ENCODE measurements around the gene SPC25. TPM values are rescaled to one million over a fixed set of nuclear protein-coding genes. Genes with fewer than 3 reads are reported as not detected.
A peak's percentile ranks its signal among the peaks of the same experiment; 100 is the strongest.
"Not testable (repeated sequence)": the region's sequence is repeated elsewhere in the genome, so short reads cannot be mapped to it uniquely, and the experiment has no call there.

The SPC25 gene
- total RNA-seq, 2 donors from 2014 or later, result 14.5 to 30.3 TPM

- peaks cover 7 to 17% of the 10 kb centered on the region in 2 donors for H3K4me1 Mint-ChIP-seq (ENCODE audit: low read depth in 2 of 2)
- no peak for ATAC-seq
- no peak overlapping the region for H3K27ac Mint-ChIP-seq
These were observed 2.1 kb upstream of the SPC25 start for GRCh38 chr2:168892327-168892726.

DNA sequence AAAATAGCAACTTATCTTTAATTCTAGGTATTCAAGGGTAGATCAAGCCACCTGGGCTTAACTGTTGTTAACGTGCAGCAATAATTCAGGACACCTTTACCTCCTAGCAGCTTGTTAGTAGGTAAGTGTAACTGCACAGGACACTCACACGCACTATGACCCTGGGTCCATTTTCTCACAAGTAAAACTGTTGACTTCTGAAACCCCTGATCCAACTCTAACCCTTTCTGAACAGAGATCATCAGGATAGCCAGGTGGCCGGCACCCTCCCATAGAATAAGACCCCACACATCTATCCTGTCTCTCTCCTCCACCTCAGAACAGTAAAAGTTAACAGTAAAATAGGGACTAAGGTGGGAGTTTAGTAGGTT lies 610 bp downstream of the SPC25 start:
- peak overlapping the region; percentile 95 for H3K4me3 Mint-ChIP-seq

More at GRCh38 chr2:168892327-168892726, 2.1 kb upstream of the SPC25 start:
- no peak overlapping the region for H3K4me3 Mint-ChIP-seq
- no peak for DNase-seq (ENCODE audit: low spot score)
- peaks cover 16 to 29% of the 10 kb centered on the region in 2 donors for H3K27me3 Mint-ChIP-seq
- H3K9me3 Mint-ChIP-seq, result no peaks in the 10 kb centered on the region
- no peaks in the 10 kb centered on the region for H3K36me3 Mint-ChIP-seq

DNA sequence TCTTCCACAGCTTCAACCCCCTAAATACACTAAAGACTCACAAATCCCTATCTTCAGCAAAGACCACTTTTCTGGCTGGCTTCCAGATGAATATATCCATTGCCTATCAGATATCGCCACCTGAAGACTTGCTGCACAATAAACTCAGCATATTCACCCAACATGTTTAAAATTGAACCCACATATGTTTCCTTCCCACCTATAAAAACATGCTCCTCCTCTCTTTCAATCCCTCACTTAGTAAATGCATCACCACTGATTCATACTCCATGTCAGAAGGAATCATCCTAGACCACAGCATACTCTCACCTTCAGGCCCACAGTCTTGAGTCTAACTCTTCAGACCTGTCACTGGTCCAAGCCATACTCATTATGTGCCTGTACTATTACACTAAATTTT lies 5.3 kb downstream of the SPC25 start:
- peak in 1 of 2 donors; percentile 59 for ATAC-seq
- Mint-ChIP-seq H3K36me3 (no peaks in the 10 kb centered on the region), H3K4me3 (no peak overlapping the region), H3K27ac (no peak overlapping the region), H3K27me3 (no peaks in the 10 kb centered on the region), H3K9me3 (no peaks in the 10 kb centered on the region), H3K4me1 (ENCODE audit: low read depth in 2 of 2) (peaks cover 3 to 20% of the 10 kb centered on the region in 2 donors)
- no peak for DNase-seq (ENCODE audit: low spot score)

More for the DNA sequence above, 610 bp downstream of the SPC25 start:
- Mint-ChIP-seq H3K4me1 (ENCODE audit: low read depth in 2 of 2) (peaks cover 7 to 17% of the 10 kb centered on the region in 2 donors), H3K27me3 (peaks cover 9% of the 10 kb centered on the region in 2 donors), H3K36me3 (no peaks in the 10 kb centered on the region), H3K9me3 (no peaks in the 10 kb centered on the region), H3K27ac (peak overlapping the region; percentile 71 to 76)
- no peak for DNase-seq (ENCODE audit: low spot score)
- ATAC-seq, result no peak

DNA sequence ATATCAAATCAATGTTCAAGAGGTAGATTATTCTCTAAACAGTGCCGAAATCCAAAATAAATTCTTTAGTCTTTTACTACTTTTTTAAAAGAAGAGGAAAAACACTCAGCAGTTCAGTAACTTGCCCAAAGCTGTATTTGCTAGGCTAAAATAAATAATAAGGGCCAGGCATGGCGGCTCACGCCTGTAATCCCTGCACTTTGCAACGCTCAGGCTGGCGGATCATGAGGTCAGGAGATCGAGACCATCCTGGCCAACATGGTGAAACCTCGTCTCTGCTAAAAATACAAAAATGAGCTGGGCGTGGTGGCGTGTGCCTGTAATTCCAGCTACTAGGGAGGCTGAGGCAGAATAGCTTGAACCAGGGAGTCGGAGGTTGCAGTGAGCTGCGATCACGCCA lies 8.1 kb downstream of the SPC25 start:
- DNase-seq (ENCODE audit: low spot score); H3K27ac Mint-ChIP-seq; H3K9me3 Mint-ChIP-seq; H3K27me3 Mint-ChIP-seq; ATAC-seq; H3K4me3 Mint-ChIP-seq; H3K36me3 Mint-ChIP-seq: not testable (repeated sequence)
- peaks cover 4 to 20% of the 10 kb centered on the region in 2 donors for H3K4me1 Mint-ChIP-seq (ENCODE audit: low read depth in 2 of 2)

GRCh38 chr2:168874368-168875054 lies 15.7 kb downstream of the SPC25 start:
- Mint-ChIP-seq H3K27ac (no peak overlapping the region), H3K36me3 (peaks cover 5% of the 10 kb centered on the region), H3K9me3 (no peaks in the 10 kb centered on the region), H3K4me3 (no peak overlapping the region), H3K4me1 (ENCODE audit: low read depth in 2 of 2) (peaks cover 2 to 6% of the 10 kb centered on the region in 2 donors), H3K27me3 (no peaks in the 10 kb centered on the region)
- ATAC-seq (no peak), DNase-seq (ENCODE audit: low spot score) (no peak)

DNA sequence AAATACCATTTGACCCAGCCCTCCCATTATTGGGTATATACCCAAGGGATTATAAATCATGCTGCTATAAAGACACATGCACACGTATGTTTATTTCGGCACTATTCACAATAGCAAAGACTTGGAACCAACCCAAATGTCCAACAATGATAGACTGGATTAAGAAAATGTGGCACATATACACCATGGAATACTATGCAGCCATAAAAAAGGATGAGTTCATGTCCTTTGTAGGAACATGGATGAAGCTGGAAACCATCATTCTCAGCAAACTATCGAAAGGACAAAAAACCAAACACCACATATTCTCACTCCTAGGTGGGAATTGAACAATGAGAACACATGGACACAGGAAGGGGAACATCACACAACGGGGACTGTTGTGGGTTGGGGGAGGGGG lies 19.4 kb downstream of the SPC25 start:
- not testable (repeated sequence) for ATAC-seq; H3K27me3 Mint-ChIP-seq; H3K9me3 Mint-ChIP-seq; H3K4me1 Mint-ChIP-seq (ENCODE audit: low read depth in 2 of 2); H3K4me3 Mint-ChIP-seq; H3K27ac Mint-ChIP-seq; DNase-seq (ENCODE audit: low spot score)
- H3K36me3 Mint-ChIP-seq, result peaks cover 21% of the 10 kb centered on the region

DNA sequence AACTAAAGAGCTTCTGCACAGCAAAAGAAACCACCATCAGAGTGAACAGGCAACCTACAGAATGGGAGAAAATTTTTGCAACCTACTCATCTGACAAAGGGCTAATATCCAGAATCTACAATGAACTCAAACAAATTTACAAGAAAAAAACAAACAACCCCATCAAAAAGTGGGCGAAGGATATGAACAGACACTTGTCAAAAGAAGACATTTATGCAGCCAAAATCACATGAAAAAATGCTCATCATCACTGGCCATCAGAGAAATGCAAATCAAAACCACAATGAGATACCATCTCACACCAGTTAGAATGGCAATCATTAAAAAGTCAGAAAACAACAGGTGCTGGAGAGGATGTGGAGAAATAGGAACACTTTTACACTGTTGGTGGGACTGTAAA lies 19.9 kb downstream of the SPC25 start:
- not testable (repeated sequence) for H3K27ac Mint-ChIP-seq; H3K4me1 Mint-ChIP-seq (ENCODE audit: low read depth in 2 of 2); H3K9me3 Mint-ChIP-seq; ATAC-seq; H3K27me3 Mint-ChIP-seq; DNase-seq (ENCODE audit: low spot score); H3K4me3 Mint-ChIP-seq
- H3K36me3 Mint-ChIP-seq, result peaks cover 25% of the 10 kb centered on the region

DNA sequence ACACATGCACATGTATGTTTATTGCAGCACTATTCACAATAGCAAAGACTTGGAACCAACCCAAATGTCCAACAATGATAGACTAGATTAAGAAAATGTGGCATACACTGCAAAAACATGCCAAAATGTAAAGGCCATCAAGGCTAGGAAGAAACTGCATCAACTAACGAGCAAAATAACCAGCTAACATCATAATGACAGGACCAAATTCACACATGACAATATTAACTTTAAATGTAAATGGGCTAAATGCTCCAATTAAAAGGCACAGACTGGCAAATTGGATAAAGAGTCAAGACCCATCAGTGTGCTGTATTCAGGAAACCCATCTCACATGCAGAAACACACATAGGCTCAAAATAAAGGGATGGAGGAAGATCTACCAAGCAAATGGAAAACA lies 23.1 kb downstream of the SPC25 start:
- not testable (repeated sequence) for H3K27ac Mint-ChIP-seq; H3K9me3 Mint-ChIP-seq; H3K4me1 Mint-ChIP-seq (ENCODE audit: low read depth in 2 of 2); H3K4me3 Mint-ChIP-seq; H3K27me3 Mint-ChIP-seq; ATAC-seq; DNase-seq (ENCODE audit: low spot score)
- peaks cover 33% of the 10 kb centered on the region for H3K36me3 Mint-ChIP-seq

DNA sequence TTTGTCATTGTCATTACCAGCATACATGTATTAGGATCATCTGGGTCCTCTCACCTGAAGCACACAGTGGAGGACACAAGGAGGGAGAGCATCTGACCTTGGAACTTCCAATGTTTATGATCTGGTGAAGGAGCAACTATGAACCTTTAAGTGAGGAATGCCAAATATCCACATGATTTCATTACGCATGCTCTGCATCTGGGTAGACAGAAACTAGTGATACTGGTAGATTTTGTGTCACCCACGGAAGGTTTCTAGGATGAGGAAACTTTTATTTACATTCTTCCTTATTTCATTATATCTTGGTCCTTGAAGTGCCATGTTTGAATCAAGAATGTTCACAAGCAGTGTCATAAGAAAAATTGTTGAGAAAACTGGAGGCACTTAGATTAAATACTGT lies 32.1 kb downstream of the SPC25 start:
- H3K9me3 Mint-ChIP-seq, result no peaks in the 10 kb centered on the region
- ATAC-seq (peak in 1 of 2 donors; percentile 36), DNase-seq (ENCODE audit: low spot score) (no peak)
- no peaks in the 10 kb centered on the region for H3K27me3 Mint-ChIP-seq
- no peak overlapping the region for H3K27ac Mint-ChIP-seq
- no peaks in the 10 kb centered on the region for H3K4me1 Mint-ChIP-seq (ENCODE audit: low read depth in 2 of 2)
- no peak overlapping the region for H3K4me3 Mint-ChIP-seq
- peaks cover 7% of the 10 kb centered on the region for H3K36me3 Mint-ChIP-seq

- Mint-ChIP-seq H3K4me1 (ENCODE audit: low read depth in 2 of 2) (no peaks in the 10 kb centered on the region), H3K9me3 (no peaks in the 10 kb centered on the region), H3K36me3 (peaks cover 7% of the 10 kb centered on the region), H3K27me3 (no peaks in the 10 kb centered on the region), H3K4me3 (no peak overlapping the region), H3K27ac (no peak overlapping the region)
- DNase-seq (ENCODE audit: low spot score), result no peak
- no peak for ATAC-seq
These were observed 34.6 kb downstream of the SPC25 start for GRCh38 chr2:168855601-168856000.

- no peaks in the 10 kb centered on the region for H3K27me3 Mint-ChIP-seq
- no peak overlapping the region for H3K4me3 Mint-ChIP-seq
- no peaks in the 10 kb centered on the region for H3K4me1 Mint-ChIP-seq (ENCODE audit: low read depth in 2 of 2)
- H3K9me3 Mint-ChIP-seq, result no peaks in the 10 kb centered on the region
- no peak for DNase-seq (ENCODE audit: low spot score)
- no peak overlapping the region for H3K27ac Mint-ChIP-seq
- no peak for ATAC-seq
- peaks cover 7% of the 10 kb centered on the region for H3K36me3 Mint-ChIP-seq
These were observed 35.6 kb downstream of the SPC25 start for GRCh38 chr2:168854651-168855050.

GRCh38 chr2:168853471-168853870 lies 36.8 kb downstream of the SPC25 start:
- ATAC-seq, result no peak
- Mint-ChIP-seq H3K27ac (no peak overlapping the region), H3K4me3 (no peak overlapping the region), H3K27me3 (no peaks in the 10 kb centered on the region), H3K36me3 (peaks cover 7% of the 10 kb centered on the region), H3K4me1 (ENCODE audit: low read depth in 2 of 2) (peaks cover 0 to 1% of the 10 kb centered on the region in 2 donors), H3K9me3 (no peaks in the 10 kb centered on the region)
- DNase-seq (ENCODE audit: low spot score), result no peak

- no peaks in the 10 kb centered on the region for H3K27me3 Mint-ChIP-seq
- no peaks in the 10 kb centered on the region for H3K9me3 Mint-ChIP-seq
- H3K4me3 Mint-ChIP-seq, result no peak overlapping the region
- no peak for DNase-seq (ENCODE audit: low spot score)
- H3K4me1 Mint-ChIP-seq (ENCODE audit: low read depth in 2 of 2), result peaks cover 0 to 4% of the 10 kb centered on the region in 2 donors
- ATAC-seq, result no peak
- H3K27ac Mint-ChIP-seq, result no peak overlapping the region
- peaks cover 7% of the 10 kb centered on the region for H3K36me3 Mint-ChIP-seq
These were observed 37.7 kb downstream of the SPC25 start for GRCh38 chr2:168852481-168852880.

DNA sequence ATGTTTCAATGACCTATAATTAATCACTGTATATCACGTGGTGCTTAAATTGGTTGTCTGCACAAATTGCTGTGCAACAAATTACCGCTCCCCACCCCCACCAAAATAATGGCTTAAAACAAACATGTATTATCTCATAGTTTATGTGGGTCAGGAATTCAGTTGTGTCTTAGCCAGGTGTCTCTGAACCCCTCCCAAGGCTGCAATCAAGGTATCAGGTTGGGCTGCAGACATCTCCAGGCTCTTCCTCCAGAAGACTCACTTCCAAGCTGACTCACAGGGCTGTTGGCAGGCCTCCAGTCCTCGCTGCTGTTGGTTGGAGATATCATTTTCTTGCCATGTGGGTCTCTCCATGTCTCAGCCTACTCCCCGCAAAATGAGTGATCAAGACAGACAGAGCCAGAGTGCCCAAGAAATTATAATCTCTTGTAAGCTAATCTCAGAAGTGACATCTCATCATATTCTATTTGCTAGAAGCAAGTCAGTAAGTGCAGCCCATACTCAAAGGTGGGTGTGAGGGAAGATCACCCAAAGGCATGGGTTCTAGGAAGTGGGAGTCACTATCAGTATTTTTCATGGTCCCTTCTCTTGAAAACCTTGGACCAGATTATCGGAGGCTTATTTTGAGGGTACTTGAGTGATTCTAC lies 38.4 kb downstream of the SPC25 start:
- peaks cover 7% of the 10 kb centered on the region for H3K36me3 Mint-ChIP-seq
- H3K27me3 Mint-ChIP-seq, result no peaks in the 10 kb centered on the region
- H3K9me3 Mint-ChIP-seq, result no peaks in the 10 kb centered on the region
- H3K4me3 Mint-ChIP-seq, result no peak overlapping the region
- no peak for DNase-seq (ENCODE audit: low spot score)
- ATAC-seq, result no peak
- H3K27ac Mint-ChIP-seq, result no peak overlapping the region
- H3K4me1 Mint-ChIP-seq (ENCODE audit: low read depth in 2 of 2), result peaks cover 0 to 4% of the 10 kb centered on the region in 2 donors
